Measurements from ENCODE around the gene NR3C2. TPM values are rescaled to one million over a fixed set of nuclear protein-coding genes. Genes with fewer than 3 reads are reported as not detected.

The NR3C2 gene
- polyA plus RNA-seq, 1 of the 3 experiments (the other 2 are of a cell fraction): 0.02 TPM

DNA sequence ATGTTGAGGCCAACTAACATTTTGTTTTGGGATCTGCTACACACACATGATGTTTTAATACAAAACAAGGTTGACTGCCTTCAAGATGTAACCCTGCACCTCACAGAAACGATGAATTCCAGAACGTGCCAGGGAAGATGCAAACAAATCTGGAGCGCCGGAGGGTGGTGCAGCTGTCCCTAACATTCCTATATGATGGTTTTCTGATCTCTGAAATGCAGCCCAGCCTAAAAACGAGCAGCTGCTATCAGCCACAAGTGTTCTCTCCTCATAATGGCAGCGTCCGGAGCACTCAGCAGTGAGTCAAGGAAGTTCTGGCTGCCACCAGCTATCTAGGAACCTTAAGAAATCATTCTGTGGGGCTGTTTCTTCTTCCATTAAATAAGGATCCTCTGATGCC, 333.4 kb downstream of the NR3C2 start:
- H3K4me2 ChIP-seq: no peak overlapping the region

DNA sequence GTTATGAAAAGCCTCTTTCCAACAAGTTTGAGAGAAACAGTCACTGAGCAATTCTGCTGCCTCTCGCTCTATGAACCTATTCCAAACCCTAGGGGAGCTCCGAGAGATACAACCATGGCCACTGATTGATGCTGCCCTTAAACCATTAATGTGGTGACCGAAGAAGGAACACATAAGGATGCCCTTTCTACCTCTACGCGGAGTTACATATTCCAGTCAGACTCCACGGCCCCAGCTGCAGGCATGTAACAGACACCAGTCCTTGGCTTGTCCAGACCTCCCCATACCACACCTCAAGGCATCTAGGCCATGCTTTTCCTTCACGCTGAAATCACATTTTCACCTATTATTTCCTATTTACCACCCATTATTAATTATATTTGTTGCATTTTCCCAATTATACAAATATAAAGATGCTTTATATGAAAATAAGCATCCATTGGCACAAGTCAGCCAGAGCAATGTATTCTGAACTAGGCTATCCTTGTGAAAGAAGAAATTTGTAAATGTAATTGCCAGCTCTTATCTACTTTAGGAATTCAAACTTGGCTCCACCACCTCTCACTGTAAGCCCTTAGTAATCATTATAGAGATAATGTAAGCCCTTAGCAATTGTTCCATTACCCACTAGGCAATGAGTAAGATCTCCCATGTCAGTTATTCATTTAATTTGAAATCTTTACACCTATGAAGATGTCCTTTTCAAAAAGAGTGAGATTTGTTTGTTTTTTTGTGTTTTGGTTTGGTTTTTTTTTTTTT, 338.4 kb downstream of the NR3C2 start:
- Histone ChIP-seq H2AFZ (ENCODE audit: low read depth) (no peak overlapping the region), H3K9ac (no peak overlapping the region), H3K36me3 (replicated peaks in 1 of 2; ENCODE audit: control insufficient read depth in 1 of 2, insufficient read depth in 2 of 2, low read length in 1 of 2) (no peaks in the 10 kb centered on the region), H3K27me3 (ENCODE audit: insufficient read depth) (no peaks in the 10 kb centered on the region), H3K9me3 (no peaks in the 10 kb centered on the region), H3K4me1 (ENCODE audit: control insufficient read depth in 1 of 2, insufficient read depth in 2 of 2, low read depth in 1 of 2, low read length in 1 of 2) (no peaks in the 10 kb centered on the region), H3F3A (replicated peaks; ENCODE audit: insufficient read depth) (no peaks in the 10 kb centered on the region), H3K9me2 (no peaks in the 10 kb centered on the region), H4K20me1 (ENCODE audit: insufficient read depth) (no peaks in the 10 kb centered on the region), H3K27ac (ENCODE audit: low read depth in 2 of 2, low read length in 1 of 2) (no peak overlapping the region), H3K4me2 (no peak overlapping the region), H3K4me3 (ENCODE audit: low read depth in 2 of 2, low read length in 1 of 2) (no peak overlapping the region), H3K79me2 (ENCODE audit: insufficient read depth) (no peaks in the 10 kb centered on the region)
- 69% methylated on average over 7 of the region's 7 CpGs for WGBS (ENCODE audit: low lambda C conversion rate)
- POLR2A ChIA-PET: no interaction called here
- DNase-seq: no peak
- CTCF ChIA-PET: interaction anchor here (1.9 kb wide), 1 partner anchor 12 kb away, joined by 5 read pairs; no protein-coding TSS in a partner anchor
- TF ChIP-seq EP300 (IDR thresholded peaks at IDR 0.05; ENCODE audit: borderline replicate concordance in 1 of 2, low read depth in 1 of 2, low read length in 1 of 2) (no peak), REST (IDR thresholded peaks at IDR 0.05; ENCODE audit: low read depth, low read length) (no peak), RXRA (IDR thresholded peaks at IDR 0.05; ENCODE audit: borderline replicate concordance, low read depth) (no peak), FOSL2 (IDR thresholded peaks at IDR 0.05; ENCODE audit: borderline replicate concordance, low read depth) (no peak), NRF1 (IDR thresholded peaks at IDR 0.05; ENCODE audit: low read depth, low read length) (no peak), TCF12 (IDR thresholded peaks at IDR 0.05) (no peak), NFIC (IDR thresholded peaks at IDR 0.05; ENCODE audit: borderline replicate concordance) (no peak), MXI1 (IDR thresholded peaks at IDR 0.05; ENCODE audit: low read depth, low read length) (no peak), GABPA (IDR thresholded peaks at IDR 0.05; ENCODE audit: low read depth) (no peak), TEAD4 (IDR thresholded peaks at IDR 0.05; ENCODE audit: borderline replicate concordance, insufficient read depth) (no peak), RCOR1 (IDR thresholded peaks at IDR 0.05; ENCODE audit: low read length) (no peak), POLR2AphosphoS5 (IDR thresholded peaks at IDR 0.05; ENCODE audit: low read depth, low read length) (no peak)
- TF ChIP-seq, protein P1, sequence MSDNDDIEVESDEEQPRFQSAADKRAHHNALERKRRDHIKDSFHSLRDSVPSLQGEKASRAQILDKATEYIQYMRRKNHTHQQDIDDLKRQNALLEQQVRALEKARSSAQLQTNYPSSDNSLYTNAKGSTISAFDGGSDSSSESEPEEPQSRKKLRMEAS (IDR thresholded peaks at IDR 0.05; ENCODE audit: low read depth): no peak

More for the DNA sequence above, 333.4 kb downstream of the NR3C2 start:
- no peak for TF ChIP-seq JUND (IDR thresholded peaks at IDR 0.05)
- no peak for TF ChIP-seq NRF1 (IDR thresholded peaks at IDR 0.05; ENCODE audit: low read depth, low read length)
- TF ChIP-seq SMC3 (IDR thresholded peaks at IDR 0.05; ENCODE audit: low read depth, low read length): no peak
- TF ChIP-seq IRF3 (IDR thresholded peaks at IDR 0.05; ENCODE audit: low read depth, low read length): no peak
- TF ChIP-seq YY1 (IDR thresholded peaks at IDR 0.05; ENCODE audit: low read depth): no peak
- TF ChIP-seq FOXJ3 (CRISPR knock-in tag; IDR thresholded peaks at IDR 0.05): no peak
- TF ChIP-seq GATA2 (CRISPR knock-in tag; IDR thresholded peaks at IDR 0.05): no peak
- no peak for TF ChIP-seq GABPA (IDR thresholded peaks at IDR 0.05; ENCODE audit: low read depth)
- TF ChIP-seq, protein P1 (IDR thresholded peaks at IDR 0.05; ENCODE audit: low read depth): no peak
- TF ChIP-seq FOSL2 (IDR thresholded peaks at IDR 0.05; ENCODE audit: borderline replicate concordance, low read depth): no peak
- no peak for TF ChIP-seq MXI1 (IDR thresholded peaks at IDR 0.05; ENCODE audit: low read depth, low read length)
- TF ChIP-seq USF1 (IDR thresholded peaks at IDR 0.05; ENCODE audit: borderline replicate concordance, low read depth): no peak
- TF ChIP-seq RFX5 (IDR thresholded peaks at IDR 0.05; ENCODE audit: low read length): no peak
- TF ChIP-seq FOXM1 (IDR thresholded peaks at IDR 0.05; ENCODE audit: low read depth): no peak
- no peaks in the 10 kb centered on the region for H3K9me3 ChIP-seq
- H3K4me1 ChIP-seq (ENCODE audit: control insufficient read depth in 1 of 2, insufficient read depth in 2 of 2, low read depth in 1 of 2, low read length in 1 of 2): no peaks in the 10 kb centered on the region
- no peak overlapping the region for H2AFZ ChIP-seq (ENCODE audit: low read depth)
- no peaks in the 10 kb centered on the region for H3K9me2 ChIP-seq
- WGBS (ENCODE audit: low lambda C conversion rate): 70% methylated on average over 7 of the region's 7 CpGs
- no peaks in the 10 kb centered on the region for H3K79me2 ChIP-seq (ENCODE audit: insufficient read depth)
- H3F3A ChIP-seq (replicated peaks; ENCODE audit: insufficient read depth): no peaks in the 10 kb centered on the region
- H4K20me1 ChIP-seq (ENCODE audit: insufficient read depth): no peaks in the 10 kb centered on the region
- ChIA-PET CTCF (no interaction called here), POLR2A (no interaction called here)
- no peak overlapping the region for H3K4me3 ChIP-seq (ENCODE audit: low read depth in 2 of 2, low read length in 1 of 2)
- no peak overlapping the region for H3K9ac ChIP-seq
- no peaks in the 10 kb centered on the region for H3K36me3 ChIP-seq (replicated peaks in 1 of 2; ENCODE audit: control insufficient read depth in 1 of 2, insufficient read depth in 2 of 2, low read length in 1 of 2)
- DNase-seq: no peak
- no peak overlapping the region for H3K27ac ChIP-seq (ENCODE audit: low read depth in 2 of 2, low read length in 1 of 2)
- H3K27me3 ChIP-seq (ENCODE audit: insufficient read depth): no peaks in the 10 kb centered on the region

Data from SK-N-SH (cell line).